H1 (cell line): ENCODE results near the gene PRKD1. TPM values are rescaled to one million over a fixed set of nuclear protein-coding genes. Genes with fewer than 3 reads are reported as not detected.

Experiments used
- CTCF ChIA-PET: fragments of 300-600 bp; sonication (Branson Sonifier 250); formaldehyde crosslinking; loops from one replicate; lab custom pipeline; 2021; ENCODE audit not compliant: partially characterized antibody; lab: Charles Lee
- POLR2A ChIA-PET: fragments of 300-600 bp; sonication (Branson Sonifier 250); formaldehyde crosslinking; loops from one replicate; lab custom pipeline; 2021; ENCODE audit warnings: inconsistent platforms; ENCODE audit not compliant: partially characterized antibody; lab: Charles Lee
- DNase-seq, 2 experiments: peaks; one replicate each; pipeline versions ENCODE4 v3.0.0 to v3.0.0-alpha.2; 2010 to 2022; ENCODE audit warnings: low spot score in 2 of 2, low read depth in 1 of 2, mixed read lengths in 1 of 2
- FAIRE-seq: peaks from 2 replicates; lab custom pipeline; 2011; peaks lifted over from hg19 to GRCh38; lab: Jason Lieb, UNC
- H2AFZ ChIP-seq: 2 replicates; pipeline ENCODE4 v1.8.1; 2012; ENCODE audit warnings: low read length, inconsistent platforms
- H2AK5ac ChIP-seq: 2 replicates; pipeline ENCODE4 v1.6.1; 2013; ENCODE audit warnings: low read depth, low read length
- H2BK120ac ChIP-seq: replicated peaks from 2 replicates; pipeline ENCODE3; 2013; ENCODE audit warnings: low read depth, low read length, inconsistent platforms
- H2BK12ac ChIP-seq: 2 replicates; pipeline ENCODE4 v1.6.1; 2013; ENCODE audit warnings: low read depth, low read length
- H2BK15ac ChIP-seq: 2 replicates; pipeline ENCODE4 v1.6.1; 2013; ENCODE audit warnings: low read length
- H2BK20ac ChIP-seq: 2 replicates; pipeline ENCODE4 v1.6.1; 2013; ENCODE audit warnings: low read length
- H2BK5ac ChIP-seq: 2 replicates; pipeline ENCODE4 v1.6.1; 2013; ENCODE audit warnings: low read depth, low read length
- H3K14ac ChIP-seq: 2 replicates; pipeline ENCODE4 v1.6.1; 2013; ENCODE audit warnings: inconsistent platforms; ENCODE audit not compliant: insufficient read length
- H3K18ac ChIP-seq: 2 replicates; pipeline ENCODE4 v1.6.1; 2013; ENCODE audit warnings: low read length; ENCODE audit errors: extremely low read depth
- H3K23ac ChIP-seq: 2 replicates; pipeline ENCODE4 v1.6.1; 2013; ENCODE audit warnings: inconsistent platforms; ENCODE audit not compliant: insufficient read length
- H3K23me2 ChIP-seq: 2 replicates; pipeline ENCODE4 v1.6.1; 2013; ENCODE audit warnings: low read depth, low read length
- H3K27ac ChIP-seq: 2 replicates; pipeline ENCODE4 v1.6.1; 2011; ENCODE audit warnings: low read depth, low read length, inconsistent platforms
- H3K27me3 ChIP-seq, 4 experiments: replicated peaks in 1 of 4; 1 replicate in 1 of 4; 2 replicates in 3 of 4; pipeline versions ENCODE4 v1.6.1 to v1.8.1; 2011 to 2013; ENCODE audit warnings: low read length in 3 of 4, mild to moderate bottlenecking in 3 of 4, inconsistent platforms in 2 of 4, mixed read lengths in 2 of 4, moderate library complexity in 1 of 4; ENCODE audit not compliant: control insufficient read depth in 3 of 4, insufficient read depth in 3 of 4; ENCODE audit errors: extremely low read depth in 1 of 4
- H3K36me3 ChIP-seq, 4 experiments: 2 replicates each; pipeline versions ENCODE4 v1.6.1 to v1.8.1; 2011 to 2013; ENCODE audit warnings: mild to moderate bottlenecking in 4 of 4, low read length in 3 of 4, moderate library complexity in 2 of 4, control low read depth in 1 of 4, inconsistent platforms in 1 of 4; ENCODE audit not compliant: insufficient read depth in 4 of 4, control insufficient read depth in 2 of 4
- H3K4ac ChIP-seq: replicated peaks from 2 replicates; pipeline ENCODE3; 2013; ENCODE audit warnings: low read length, low read depth, mixed read lengths, inconsistent platforms; ENCODE audit not compliant: insufficient read length
- H3K4me1 ChIP-seq, 4 experiments: replicated peaks in 1 of 4; 1 replicate in 1 of 4; 2 replicates in 3 of 4; pipeline versions ENCODE4 v1.6.1 to v1.8.1; 2011 to 2013; ENCODE audit warnings: low read length in 3 of 4, inconsistent platforms in 2 of 4, mixed read lengths in 1 of 4; ENCODE audit not compliant: insufficient read depth in 4 of 4, control insufficient read depth in 3 of 4
- H3K4me2 ChIP-seq, 2 experiments: 2 replicates each; pipeline versions ENCODE4 v1.6.1 to v1.8.1; 2011 to 2013; ENCODE audit warnings: low read depth in 2 of 2, low read length in 2 of 2, control low read depth in 1 of 2, inconsistent platforms in 1 of 2, mild to moderate bottlenecking in 1 of 2; ENCODE audit not compliant: insufficient read depth in 1 of 2
- H3K4me3 ChIP-seq, 4 experiments: fragments of 200-600, 300-600 bp in 1 of 4; sonication (generic), shearing (Covaris generic), sonication (Bioruptor Twin) in 1 of 4; 2 replicates each; pipeline versions ENCODE4 v1.5.1 to v1.8.1; 2011 to 2016; ENCODE audit warnings: low read length in 4 of 4, low read depth in 3 of 4, control low read depth in 2 of 4, inconsistent platforms in 2 of 4, mild to moderate bottlenecking in 2 of 4, mixed read lengths in 1 of 4, moderate library complexity in 1 of 4; ENCODE audit not compliant: insufficient read depth in 2 of 4; ENCODE audit errors: extremely low read depth in 1 of 4
- H3K56ac ChIP-seq: replicated peaks from 2 replicates; pipeline ENCODE3; 2013; ENCODE audit warnings: low read depth, mild to moderate bottlenecking, mixed read lengths, low read length, inconsistent platforms; ENCODE audit not compliant: insufficient read length
- H3K79me1 ChIP-seq: 2 replicates; pipeline ENCODE4 v1.6.1; 2013; ENCODE audit warnings: low read depth, low read length, control low read depth
- H3K79me2 ChIP-seq, 2 experiments: 2 replicates each; pipeline versions ENCODE4 v1.6.1 to v1.8.1; 2012 to 2013; ENCODE audit warnings: low read length in 2 of 2, mild to moderate bottlenecking in 2 of 2, inconsistent platforms in 1 of 2; ENCODE audit not compliant: insufficient read depth in 2 of 2, control insufficient read depth in 1 of 2
- H3K9ac ChIP-seq, 4 experiments: replicated peaks in 1 of 4; 1 replicate in 1 of 4; 2 replicates in 3 of 4; pipeline versions ENCODE4 v1.6.1 to v1.8.1; 2011 to 2013; ENCODE audit warnings: low read depth in 3 of 4, low read length in 3 of 4, control low read depth in 2 of 4, mild to moderate bottlenecking in 2 of 4, moderate library complexity in 2 of 4, inconsistent platforms in 1 of 4; ENCODE audit errors: extremely low read depth in 1 of 4
- H3K9me3 ChIP-seq, 2 experiments: 2 replicates each; pipeline versions ENCODE4 v1.6.1 to v1.8.1; 2012 to 2013; ENCODE audit warnings: mild to moderate bottlenecking in 2 of 2, moderate library complexity in 2 of 2, control low read depth in 1 of 2, inconsistent platforms in 1 of 2, low read depth in 1 of 2, low read length in 1 of 2, mixed read lengths in 1 of 2; ENCODE audit not compliant: insufficient read depth in 2 of 2
- H4K20me1 ChIP-seq, 2 experiments: replicated peaks in 1 of 2; 2 replicates each; pipeline versions ENCODE3 to v1.8.1; 2011 to 2013; ENCODE audit warnings: inconsistent platforms in 2 of 2, low read length in 2 of 2, mild to moderate bottlenecking in 1 of 2; ENCODE audit not compliant: insufficient read depth in 2 of 2, control insufficient read depth in 1 of 2
- H4K5ac ChIP-seq: 2 replicates; pipeline ENCODE4 v1.6.1; 2013; ENCODE audit warnings: low read length, low read depth, mixed read lengths, inconsistent platforms; ENCODE audit not compliant: insufficient read length
- H4K8ac ChIP-seq: 2 replicates; pipeline ENCODE4 v1.8.0; 2013; ENCODE audit warnings: mild to moderate bottlenecking, moderate library complexity, low read length, inconsistent platforms; ENCODE audit not compliant: insufficient read depth; ENCODE audit errors: extremely low read depth
- H4K91ac ChIP-seq: replicated peaks from 2 replicates; pipeline ENCODE3; 2013; ENCODE audit warnings: low read length, mixed read lengths, inconsistent platforms; ENCODE audit not compliant: insufficient read length
- ASH2L ChIP-seq: fragments of 200-600, 300-600 bp; sonication (generic); IDR thresholded peaks from one replicate; pipeline ENCODE4 v1.7.1; 2017; ENCODE audit warnings: low read length
- CEBPB ChIP-seq: IDR thresholded peaks from 2 replicates; pipeline ENCODE4 v1.6.1; 2012; ENCODE audit warnings: low read depth, low read length
- RAD21 ChIP-seq, 2 experiments: IDR thresholded peaks in 1 of 2; conservative IDR thresholded peaks in 1 of 2; 2 replicates each; pipeline ENCODE4 v1.6.1; 2011; ENCODE audit warnings: low read depth in 2 of 2, low read length in 2 of 2, improper control_type of control experiment in 1 of 2, inconsistent platforms in 1 of 2, mild to moderate bottlenecking in 1 of 2, moderate library complexity in 1 of 2
- WGBS, 2 experiments: shearing (Covaris generic) in 1 of 2; methylation state at CpG; one replicate each; pipeline versions ENCODE4 v1.1.6 to v1.1.7; 2013 to 2015; ENCODE audit warnings: low lambda C conversion rate in 2 of 2, mixed read lengths in 2 of 2, inconsistent platforms in 1 of 2, low coverage in 1 of 2, missing lambda C conversion rate in 1 of 2; ENCODE audit not compliant: insufficient replicate concordance in 2 of 2, insufficient coverage in 1 of 2, insufficient read length in 1 of 2; ENCODE audit errors: extremely low coverage in 1 of 2, missing lambda C conversion rate in 1 of 2; 5-methylcytosine and 5-hydroxymethylcytosine counted together
- polyA plus RNA-seq, 7 experiments: library from polyadenylated mRNA; depleted of rRNA in 3 of 7; stranded (reverse) in 5 of 7; unstranded in 2 of 7; fragments of >200 nt in 5 of 7; fragments of 200-250 nt in 2 of 7; gene quantifications; 1 replicate in 5 of 7; 2 replicates in 1 of 7; 4 replicates in 1 of 7; pipeline versions ENCODE4 v1.2.1 to v1.2.3, GENCODE V29; 2011 to 2013; ENCODE audit warnings: missing spikeins in 2 of 7, mixed read lengths in 2 of 7
- total RNA-seq: library from RNA; stranded (reverse); fragmentation: NEBNext Ultra II Directional; extraction: Animal tissue kit (Norgen Biotek cat#: 25700); gene quantifications from 2 replicates; pipeline ENCODE4 v1.2.1, GENCODE V29; 2021

PRKD1 gene
- total and polyA plus RNA-seq, 2 of the 8 experiments (the other 6 are each of a cell fraction or from before 2014, with no cell fraction given) = 3.6 to 6.8 TPM

DNA sequence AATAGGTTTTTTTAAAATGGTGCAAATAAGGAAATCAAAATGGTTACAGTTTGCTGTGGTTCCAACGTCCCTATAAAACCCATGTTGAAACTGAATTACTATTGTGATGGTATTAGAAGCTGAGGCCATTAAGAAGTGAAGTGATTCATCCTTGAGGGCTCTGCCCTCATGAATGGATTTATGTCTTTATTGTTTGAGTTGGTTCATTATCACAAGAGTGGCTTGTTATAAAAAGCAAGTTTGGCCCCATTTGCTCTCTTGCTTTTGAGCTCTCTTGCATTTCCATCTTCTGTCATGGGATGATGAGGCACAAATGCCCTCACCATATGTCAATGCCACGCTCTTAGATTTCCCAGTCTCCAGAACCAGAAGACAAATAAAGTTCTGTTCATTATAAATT is 62.3 kb downstream of the PRKD1 start:
- Histone ChIP-seq H3K27ac (no peak overlapping the region), H3K27me3 (no peaks in the 10 kb centered on the region), H3K9ac (no peak overlapping the region), H3K36me3 (no peaks in the 10 kb centered on the region), H2BK120ac (no peak overlapping the region), H3K9me3 (no peaks in the 10 kb centered on the region), H4K8ac (no peak overlapping the region), H4K5ac (no peak overlapping the region), H3K56ac (no peak overlapping the region), H3K4me2 (no peak overlapping the region), H3K18ac (no peak overlapping the region), H2AK5ac (no peak overlapping the region), H2BK15ac (no peak overlapping the region), H4K91ac (no peak overlapping the region), H3K14ac (no peak overlapping the region), H3K23ac (no peak overlapping the region), H3K4ac (no peak overlapping the region), H3K79me2 (no peaks in the 10 kb centered on the region), H3K79me1 (no peaks in the 10 kb centered on the region), H2BK12ac (no peak overlapping the region), H2BK20ac (no peak overlapping the region), H3K23me2 (no peaks in the 10 kb centered on the region), H3K4me1 (peaks cover 0 to 6% (median 0%) of the 10 kb centered on the region in 4 experiments; a peak in 4 of 7 replicates), H3K4me3 (no peak overlapping the region), H2AFZ (no peak overlapping the region), H2BK5ac (no peak overlapping the region), H4K20me1 (no peaks in the 10 kb centered on the region)
- ChIA-PET CTCF (no interaction called here), POLR2A (no interaction called here)
- FAIRE-seq = no peak
- no peak for DNase-seq
- TF ChIP-seq ASH2L = no peak
- TF ChIP-seq CEBPB = no peak
- TF ChIP-seq RAD21 (IDR thresholded peaks at IDR 0.05 in 1 of 2, conservative IDR thresholded peaks at IDR 0.05 in 1 of 2; ENCODE audit: low read depth in 2 of 2, low read length in 2 of 2) = no peak
- 77% methylated on average over 2 of the region's 2 CpGs; no CpG with 5 or more reads in 1 of the 2 experiments for WGBS, 2 experiments
